Measurements from ENCODE around the gene RHEX.

The RHEX gene

GRCh38 chr1:206109718-206110117, 56.7 kb downstream of the RHEX start:
- no peak overlapping the region for H3K9ac ChIP-seq
- no peak overlapping the region for H3K27ac ChIP-seq
- no peak overlapping the region for H3K4me2 ChIP-seq
- peaks cover 0 to 14% (median 0%) of the 10 kb centered on the region in 11 experiments; a peak in 4 of 22 replicates for H3K27me3 ChIP-seq
- H3K9me3 ChIP-seq (replicated peaks in 1 of 11), result no peaks in the 10 kb centered on the region
- peaks cover 0 to 24% (median 17%) of the 10 kb centered on the region in 10 experiments; a peak in 17 of 20 replicates for H3K4me1 ChIP-seq
- no peaks in the 10 kb centered on the region for H4K20me1 ChIP-seq
- H3K4me3 ChIP-seq, result no peak overlapping the region
- TF ChIP-seq Cebpa-rat (IDR thresholded peaks at IDR 0.05), result no peak
- H3K36me3 ChIP-seq, result no peaks in the 10 kb centered on the region

GRCh38 chr1:206110161-206110560, 57.2 kb downstream of the RHEX start:
- Histone ChIP-seq H3K27ac (no peak overlapping the region), H3K36me3 (no peaks in the 10 kb centered on the region), H3K4me1 (peaks cover 0 to 19% (median 12%) of the 10 kb centered on the region in 10 experiments; a peak in 17 of 20 replicates), H4K20me1 (no peaks in the 10 kb centered on the region), H3K4me3 (no peak overlapping the region), H3K9me3 (replicated peaks in 1 of 11) (no peaks in the 10 kb centered on the region), H3K4me2 (no peak overlapping the region), H3K9ac (no peak overlapping the region), H3K27me3 (peaks cover 0 to 14% (median 0%) of the 10 kb centered on the region in 11 experiments; a peak in 5 of 22 replicates)
- no peak for TF ChIP-seq Cebpa-rat (IDR thresholded peaks at IDR 0.05)

GRCh38 chr1:206110820-206111219, 57.8 kb downstream of the RHEX start:
- Histone ChIP-seq H3K27me3 (peaks cover 0 to 14% (median 5%) of the 10 kb centered on the region in 11 experiments; a peak in 8 of 22 replicates), H3K4me1 (peaks cover 0 to 13% (median 7%) of the 10 kb centered on the region in 10 experiments; a peak in 17 of 20 replicates), H3K9ac (no peak overlapping the region), H3K9me3 (replicated peaks in 1 of 11) (no peaks in the 10 kb centered on the region), H3K27ac (no peak overlapping the region), H3K36me3 (no peaks in the 10 kb centered on the region), H3K4me2 (no peak overlapping the region), H4K20me1 (no peaks in the 10 kb centered on the region), H3K4me3 (no peak overlapping the region)
- no peak for TF ChIP-seq Cebpa-rat (IDR thresholded peaks at IDR 0.05)

GRCh38 chr1:206111271-206111927, 58.4 kb downstream of the RHEX start:
- TF ChIP-seq Cebpa-rat (IDR thresholded peaks at IDR 0.05), result no peak
- H3K9me3 ChIP-seq (replicated peaks in 1 of 11), result no peaks in the 10 kb centered on the region
- no peak overlapping the region for H3K4me2 ChIP-seq

GRCh38 chr1:206112600-206113301, 59.8 kb downstream of the RHEX start:
- Histone ChIP-seq H3K27me3 (peaks cover 17 to 30% (median 23%) of the 10 kb centered on the region in 11 experiments), H3K9ac (no peak overlapping the region), H3K4me1 (peaks cover 6 to 10% (median 9%) of the 10 kb centered on the region in 10 experiments; a peak in 18 of 20 replicates), H3K4me2 (no peak overlapping the region), H3K9me3 (replicated peaks in 1 of 11) (no peaks in the 10 kb centered on the region), H3K4me3 (no peak overlapping the region), H3K27ac (no peak overlapping the region), H4K20me1 (no peaks in the 10 kb centered on the region; a peak in 3 of 22 replicates), H3K36me3 (no peaks in the 10 kb centered on the region)
- no peak for TF ChIP-seq Cebpa-rat (IDR thresholded peaks at IDR 0.05)

More at GRCh38 chr1:206111271-206111927, 58.4 kb downstream of the RHEX start:
- H3K36me3 ChIP-seq, result no peaks in the 10 kb centered on the region
- no peak overlapping the region for H3K4me3 ChIP-seq
- H4K20me1 ChIP-seq, result no peaks in the 10 kb centered on the region; a peak in 1 of 22 replicates
- no peak overlapping the region for H3K9ac ChIP-seq
- peaks cover 3 to 17% (median 10%) of the 10 kb centered on the region in 11 experiments for H3K27me3 ChIP-seq
- no peak overlapping the region for H3K27ac ChIP-seq
- H3K4me1 ChIP-seq, result peaks cover 0 to 7% (median 1%) of the 10 kb centered on the region in 10 experiments; a peak in 17 of 20 replicates

- Histone ChIP-seq H3K36me3 (no peaks in the 10 kb centered on the region), H3K4me1 (peaks cover 9 to 13% (median 12%) of the 10 kb centered on the region in 10 experiments; a peak in 18 of 20 replicates), H3K4me2 (no peak overlapping the region; a peak in 1 of 22 replicates), H4K20me1 (no peaks in the 10 kb centered on the region; a peak in 3 of 22 replicates), H3K9me3 (replicated peaks in 1 of 11) (peaks cover 0 to 1% (median 0%) of the 10 kb centered on the region in 11 experiments; a peak in 1 of 22 replicates), H3K27ac (no peak overlapping the region), H3K9ac (no peak overlapping the region), H3K4me3 (no peak overlapping the region), H3K27me3 (peaks cover 33 to 49% (median 41%) of the 10 kb centered on the region in 11 experiments)
- no peak for TF ChIP-seq Cebpa-rat (IDR thresholded peaks at IDR 0.05)
Observed at GRCh38 chr1:206114692-206115640, 62.0 kb downstream of the RHEX start.

GRCh38 chr1:206115791-206116190, 62.8 kb downstream of the RHEX start:
- Histone ChIP-seq H3K4me3 (no peak overlapping the region), H3K36me3 (no peaks in the 10 kb centered on the region), H3K4me1 (peaks cover 9 to 13% (median 12%) of the 10 kb centered on the region in 10 experiments; a peak in 18 of 20 replicates), H3K9me3 (replicated peaks in 1 of 11) (peaks cover 2 to 10% (median 4%) of the 10 kb centered on the region in 11 experiments; a peak in 18 of 22 replicates), H3K4me2 (no peak overlapping the region), H4K20me1 (no peaks in the 10 kb centered on the region; a peak in 3 of 22 replicates), H3K27ac (no peak overlapping the region), H3K27me3 (peaks cover 33 to 49% (median 41%) of the 10 kb centered on the region in 11 experiments), H3K9ac (no peak overlapping the region)
- TF ChIP-seq Cebpa-rat (IDR thresholded peaks at IDR 0.05), result no peak

- Histone ChIP-seq H3K36me3 (no peaks in the 10 kb centered on the region), H3K27ac (no peak overlapping the region), H3K4me3 (0 out of 20 replicates have a peak overlapping the region, but pooled peaks of 1 of the 10 experiments have one; percentile 52), H3K9ac (no peak overlapping the region), H3K27me3 (peaks cover 33 to 49% (median 41%) of the 10 kb centered on the region in 11 experiments), H3K4me2 (peak overlapping the region in 1 of 11 experiments; percentile 95; a peak in 1 of 22 replicates), H3K4me1 (peaks cover 9 to 13% (median 12%) of the 10 kb centered on the region in 10 experiments; a peak in 18 of 20 replicates), H4K20me1 (no peaks in the 10 kb centered on the region; a peak in 3 of 22 replicates), H3K9me3 (replicated peaks in 1 of 11) (peaks cover 7 to 15% (median 10%) of the 10 kb centered on the region in 11 experiments; a peak in 20 of 22 replicates)
- no peak for TF ChIP-seq Cebpa-rat (IDR thresholded peaks at IDR 0.05)
Observed at GRCh38 chr1:206116191-206116872, 63.4 kb downstream of the RHEX start.
